C4-2B (cell line): ENCODE data around the gene WDR72.

Source experiments
- CTCF ChIP-seq: fragments of 450-650 bp; conservative IDR thresholded peaks from 2 replicates; pipeline ENCODE4 v1.5.1; 2017; ENCODE audit warnings: mild to moderate bottlenecking
- ZFX ChIP-seq: fragments of 450-650 bp; IDR thresholded peaks from 2 replicates; pipeline ENCODE4 v1.6.1; 2017

- TF ChIP-seq CTCF (no peak), ZFX (no peak)
Measured at GRCh38 chr15:53589520-53590057, 169.9 kb downstream of the WDR72 start.
